Osteoblast (primary cell): Measurements from ENCODE around the gene XXYLT1. TPM values are rescaled to one million over a fixed set of nuclear protein-coding genes. Genes with fewer than 3 reads are reported as not detected.

Experiments used
- DNase-seq: peaks from one replicate; pipeline ENCODE4 v3.0.0; 2011; ENCODE audit warnings: low spot score, mixed read lengths; ENCODE audit not compliant: insufficient read length; ENCODE audit errors: missing footprints
- H2AFZ ChIP-seq: 2 replicates; pipeline ENCODE4 v1.6.0; 2011; ENCODE audit warnings: mild to moderate bottlenecking, low read length
- H3K27ac ChIP-seq: 2 replicates; pipeline ENCODE4 v1.5.1; 2011; ENCODE audit warnings: mild to moderate bottlenecking, low read depth, low read length, moderate library complexity
- H3K27me3 ChIP-seq: 2 replicates; pipeline ENCODE4 v1.6.0; 2012; ENCODE audit warnings: mild to moderate bottlenecking, control low read depth, inconsistent platforms, low read length, moderate library complexity; ENCODE audit not compliant: insufficient read depth
- H3K36me3 ChIP-seq: 2 replicates; pipeline ENCODE4 v1.5.1; 2011; ENCODE audit warnings: mild to moderate bottlenecking, low read length, control low read depth, moderate library complexity; ENCODE audit not compliant: insufficient read depth
- H3K4me1 ChIP-seq: 2 replicates; pipeline ENCODE4 v1.5.1; 2011; ENCODE audit warnings: mild to moderate bottlenecking, low read length, control low read depth, moderate library complexity; ENCODE audit not compliant: insufficient read depth
- H3K4me2 ChIP-seq: 2 replicates; pipeline ENCODE4 v1.6.0; 2011; ENCODE audit warnings: mild to moderate bottlenecking, low read length; ENCODE audit not compliant: insufficient read depth
- H3K4me3 ChIP-seq: fragments of 200-600 bp; sonication (generic); 3 replicates; pipeline ENCODE4 v1.5.1; 2012; ENCODE audit warnings: mild to moderate bottlenecking, low read length, inconsistent platforms; ENCODE audit not compliant: insufficient read depth
- H3K79me2 ChIP-seq: 2 replicates; pipeline ENCODE4 v1.6.0; 2012; ENCODE audit warnings: mild to moderate bottlenecking, low read length, control low read depth, inconsistent platforms; ENCODE audit not compliant: insufficient read depth
- H3K9me3 ChIP-seq: 2 replicates; pipeline ENCODE4 v1.5.1; 2011; ENCODE audit warnings: low read depth, low read length, control low read depth
- H4K20me1 ChIP-seq: 2 replicates; pipeline ENCODE4 v1.6.0; 2012; ENCODE audit warnings: mild to moderate bottlenecking, low read length, control low read depth; ENCODE audit not compliant: insufficient read depth
- total RNA-seq: library from RNA; depleted of rRNA; stranded (reverse); fragments of >200 nt; gene quantifications from 2 replicates; pipeline ENCODE4 v1.2.3, GENCODE V29; 2012
- TF ChIP-seq, protein P1 (sequence below): IDR thresholded peaks from 2 replicates; pipeline ENCODE4 v1.5.1; 2011; ENCODE audit warnings: mild to moderate bottlenecking, low read depth, low read length, moderate library complexity; ENCODE audit errors: extremely low read depth

Gene XXYLT1
- total RNA-seq, 1 donor, result 28.2 TPM

DNA sequence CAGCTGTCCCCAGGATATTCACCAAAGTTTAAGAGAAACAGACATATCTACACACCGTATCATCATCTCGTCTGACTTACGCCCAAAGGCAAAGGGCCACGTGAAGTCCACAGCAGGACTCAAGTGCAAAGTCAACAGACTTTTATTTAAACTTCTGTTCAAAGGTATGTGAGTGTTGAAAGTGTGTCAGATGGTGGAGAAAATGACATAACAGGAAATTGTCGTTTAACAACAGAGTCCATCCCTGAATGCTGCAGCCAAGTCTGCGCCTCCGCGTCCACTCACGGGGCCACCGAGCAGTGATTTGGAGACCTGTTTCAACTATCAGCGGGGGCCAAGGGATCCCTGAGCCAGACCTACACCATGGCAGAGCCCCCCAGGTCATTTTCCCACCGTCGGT, 165.6 kb downstream of the XXYLT1 start:
- peak; percentile 77 for DNase-seq
- TF ChIP-seq, protein P1, sequence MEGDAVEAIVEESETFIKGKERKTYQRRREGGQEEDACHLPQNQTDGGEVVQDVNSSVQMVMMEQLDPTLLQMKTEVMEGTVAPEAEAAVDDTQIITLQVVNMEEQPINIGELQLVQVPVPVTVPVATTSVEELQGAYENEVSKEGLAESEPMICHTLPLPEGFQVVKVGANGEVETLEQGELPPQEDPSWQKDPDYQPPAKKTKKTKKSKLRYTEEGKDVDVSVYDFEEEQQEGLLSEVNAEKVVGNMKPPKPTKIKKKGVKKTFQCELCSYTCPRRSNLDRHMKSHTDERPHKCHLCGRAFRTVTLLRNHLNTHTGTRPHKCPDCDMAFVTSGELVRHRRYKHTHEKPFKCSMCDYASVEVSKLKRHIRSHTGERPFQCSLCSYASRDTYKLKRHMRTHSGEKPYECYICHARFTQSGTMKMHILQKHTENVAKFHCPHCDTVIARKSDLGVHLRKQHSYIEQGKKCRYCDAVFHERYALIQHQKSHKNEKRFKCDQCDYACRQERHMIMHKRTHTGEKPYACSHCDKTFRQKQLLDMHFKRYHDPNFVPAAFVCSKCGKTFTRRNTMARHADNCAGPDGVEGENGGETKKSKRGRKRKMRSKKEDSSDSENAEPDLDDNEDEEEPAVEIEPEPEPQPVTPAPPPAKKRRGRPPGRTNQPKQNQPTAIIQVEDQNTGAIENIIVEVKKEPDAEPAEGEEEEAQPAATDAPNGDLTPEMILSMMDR, result no peak
- no peak overlapping the region for H3K27ac ChIP-seq

GRCh38 chr3:195104340-195104739, 166.6 kb downstream of the XXYLT1 start:
- H3K27ac ChIP-seq, result peak overlapping the region; percentile 68
- H3K9me3 ChIP-seq, result no peaks in the 10 kb centered on the region
- no peak overlapping the region for H3K4me3 ChIP-seq
- no peak overlapping the region for H3K4me2 ChIP-seq
- H4K20me1 ChIP-seq, result no peaks in the 10 kb centered on the region
- TF ChIP-seq, protein P1, result no peak
- H3K79me2 ChIP-seq, result no peaks in the 10 kb centered on the region
- no peaks in the 10 kb centered on the region for H3K27me3 ChIP-seq
- DNase-seq, result no peak
- peaks cover 29% of the 10 kb centered on the region for H3K4me1 ChIP-seq
- no peaks in the 10 kb centered on the region for H3K36me3 ChIP-seq
- no peak overlapping the region for H2AFZ ChIP-seq

More for the DNA sequence above, 165.6 kb downstream of the XXYLT1 start:
- Histone ChIP-seq H3K4me1 (peaks cover 29% of the 10 kb centered on the region), H3K36me3 (no peaks in the 10 kb centered on the region), H3K4me2 (no peak overlapping the region), H3K27me3 (no peaks in the 10 kb centered on the region), H3K9me3 (no peaks in the 10 kb centered on the region), H3K79me2 (no peaks in the 10 kb centered on the region), H4K20me1 (no peaks in the 10 kb centered on the region), H3K4me3 (no peak overlapping the region), H2AFZ (no peak overlapping the region)

GRCh38 chr3:195103623-195104022, 167.3 kb downstream of the XXYLT1 start:
- H3K4me2 ChIP-seq, result no peak overlapping the region
- H4K20me1 ChIP-seq, result no peaks in the 10 kb centered on the region
- no peaks in the 10 kb centered on the region for H3K79me2 ChIP-seq
- no peaks in the 10 kb centered on the region for H3K9me3 ChIP-seq
- H3K36me3 ChIP-seq, result no peaks in the 10 kb centered on the region
- no peak overlapping the region for H3K4me3 ChIP-seq
- no peak overlapping the region for H2AFZ ChIP-seq
- H3K27me3 ChIP-seq, result no peaks in the 10 kb centered on the region
- H3K27ac ChIP-seq, result peak overlapping the region; percentile 68
- TF ChIP-seq, protein P1, result no peak
- H3K4me1 ChIP-seq, result peaks cover 29% of the 10 kb centered on the region
- DNase-seq, result peak; percentile 43

- Histone ChIP-seq H3K79me2 (no peaks in the 10 kb centered on the region), H3K4me1 (peaks cover 29% of the 10 kb centered on the region), H2AFZ (no peak overlapping the region), H3K4me2 (peak overlapping the region; percentile 62), H3K27me3 (no peaks in the 10 kb centered on the region), H4K20me1 (no peaks in the 10 kb centered on the region), H3K27ac (peak overlapping the region; percentile 68), H3K4me3 (no peak overlapping the region), H3K36me3 (no peaks in the 10 kb centered on the region), H3K9me3 (no peaks in the 10 kb centered on the region)
- peak; percentile 94 for DNase-seq
- TF ChIP-seq, protein P1, result no peak
These were observed 168.1 kb downstream of the XXYLT1 start for GRCh38 chr3:195102609-195103467.
